ENCODE measurements around the gene TNFRSF8.

GRCh38 chr1:12173631-12174121 lies 110.6 kb downstream of the TNFRSF8 start:
- TF ChIP-seq SIN3A (IDR thresholded peaks at IDR 0.05; ENCODE audit: borderline replicate concordance, insufficient read depth, low read length) (no peak), POLR2AphosphoS5 (IDR thresholded peaks at IDR 0.05; ENCODE audit: low read depth, low read length) (no peak), TAF1 (IDR thresholded peaks at IDR 0.05; ENCODE audit: borderline replicate concordance, insufficient read depth, low read length) (no peak), FOXP2 (optimal IDR thresholded peaks at IDR 0.05; ENCODE audit: borderline replicate concordance, extremely low read depth, extremely low read length, insufficient read depth) (no peak)
